ENCODE results near the gene TTC28. TPM values are rescaled to one million over a fixed set of nuclear protein-coding genes. Genes with fewer than 3 reads are reported as not detected.

TTC28 gene
- total RNA-seq, 4 donors from 2014 or later, result 49.8 to 99.7 (median 79.7) TPM

DNA sequence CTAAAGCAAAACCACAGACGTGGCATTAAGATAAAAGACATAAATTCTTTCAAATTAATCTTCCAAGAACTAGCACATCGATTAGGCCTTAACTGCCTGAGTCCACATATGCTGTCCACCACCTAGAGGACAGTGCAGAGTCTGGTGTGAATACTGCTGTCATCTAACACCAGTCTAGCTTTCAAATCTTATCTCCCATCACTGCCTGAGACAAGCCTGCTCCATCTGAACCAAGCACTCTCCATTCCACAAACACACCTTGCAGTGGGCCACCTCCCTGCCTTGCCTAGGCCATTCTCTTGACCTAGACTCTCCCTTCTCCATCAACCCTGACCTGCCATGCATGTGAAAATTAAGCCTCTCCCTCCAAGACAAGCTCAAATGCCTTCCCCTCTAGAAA is 631.1 kb downstream of the TTC28 start:
- WGBS, 2 donors, result 78 to 84% methylated on average over 2 of the region's 2 CpGs
- no peaks in the 10 kb centered on the region for H3K9me3 ChIP-seq
- H3K36me3 ChIP-seq, result no peaks in the 10 kb centered on the region
- TF ChIP-seq POLR2A (IDR thresholded peaks at IDR 0.05) (no peak), CTCF (IDR thresholded peaks at IDR 0.05) (no peak)
- intact Hi-C loops (cut with DNase I), result loop anchor here (10.0 kb wide), 1 partner anchor 996 kb away; no protein-coding TSS in a partner anchor
- peak overlapping the region in 1 of 3 donors; percentile 21 for H3K27ac ChIP-seq
- H3K4me1 ChIP-seq, result peaks cover 5 to 14% of the 10 kb centered on the region in 2 donors
- no peak for DNase-seq
- H3K27me3 ChIP-seq, result no peaks in the 10 kb centered on the region
- H3K4me3 ChIP-seq (replicated peaks in 1 of 3), result no peak overlapping the region

DNA sequence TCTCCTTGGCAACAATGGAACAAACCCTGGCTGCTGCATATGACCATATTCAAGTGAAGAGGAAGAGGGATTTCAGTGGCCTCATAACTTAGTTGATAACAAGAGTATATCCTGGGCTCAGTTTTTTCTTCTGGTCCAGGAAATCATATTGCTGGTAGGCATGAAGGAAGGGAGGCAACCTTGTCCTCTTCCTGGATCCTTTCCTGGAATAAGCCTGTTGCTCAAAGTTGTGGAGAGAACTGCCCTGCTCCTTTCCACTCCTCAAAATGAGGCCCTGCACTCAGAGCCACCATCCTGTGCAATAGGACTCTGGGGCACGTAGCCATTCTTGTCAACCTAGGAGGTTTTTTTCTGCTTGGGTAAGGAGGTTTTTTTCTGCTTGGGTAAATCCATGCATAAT is 631.9 kb downstream of the TTC28 start:
- Histone ChIP-seq H3K36me3 (no peaks in the 10 kb centered on the region), H3K27ac (peak overlapping the region in 1 of 3 donors; percentile 21), H3K27me3 (no peaks in the 10 kb centered on the region), H3K9me3 (no peaks in the 10 kb centered on the region), H3K4me3 (replicated peaks in 1 of 3) (no peak overlapping the region), H3K4me1 (peaks cover 5 to 14% of the 10 kb centered on the region in 2 donors)
- TF ChIP-seq CTCF (IDR thresholded peaks at IDR 0.05), result no peak
- TF ChIP-seq POLR2A (IDR thresholded peaks at IDR 0.05), result no peak
- WGBS, 2 donors, result 44 to 53% methylated on average over 1 of the region's 1 CpG
- no peak for DNase-seq
- intact Hi-C loops (cut with DNase I), result loop anchor here (10.0 kb wide), 1 partner anchor 997 kb away; no protein-coding TSS in a partner anchor

DNA sequence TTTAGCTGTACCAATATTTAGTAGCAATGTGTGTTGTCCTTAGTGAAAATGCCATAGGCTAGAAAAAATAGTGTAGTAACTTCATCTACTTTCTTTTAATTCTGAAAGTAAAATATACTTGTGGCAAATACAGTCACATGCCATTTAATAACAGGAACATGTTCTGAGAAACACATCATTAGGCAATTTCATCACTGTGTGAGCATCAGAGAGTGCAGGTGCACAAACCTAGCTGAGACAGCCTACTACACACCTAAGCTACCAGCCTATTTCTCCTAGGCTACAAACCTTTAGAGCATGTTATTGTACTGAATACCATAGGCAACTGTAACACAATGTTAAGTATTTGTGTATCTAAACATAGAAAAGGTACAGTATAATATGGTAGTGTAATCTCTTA is 633.5 kb downstream of the TTC28 start:
- no peaks in the 10 kb centered on the region for H3K9me3 ChIP-seq
- TF ChIP-seq POLR2A (IDR thresholded peaks at IDR 0.05) (no peak), CTCF (IDR thresholded peaks at IDR 0.05) (no peak)
- peaks cover 5 to 14% of the 10 kb centered on the region in 2 donors for H3K4me1 ChIP-seq
- H3K27me3 ChIP-seq, result no peaks in the 10 kb centered on the region
- H3K27ac ChIP-seq, result no peak overlapping the region
- H3K36me3 ChIP-seq, result no peaks in the 10 kb centered on the region
- no peak overlapping the region for H3K4me3 ChIP-seq (replicated peaks in 1 of 3)
- no peak for DNase-seq
- intact Hi-C loops (cut with DNase I), result loop anchor here (10.0 kb wide), 1 partner anchor 999 kb away; no protein-coding TSS in a partner anchor

GRCh38 chr22:28044546-28045173 is 635.0 kb downstream of the TTC28 start:
- 90 to 91% methylated on average over 7 of the region's 7 CpGs for whole genome bisulfite sequencing, 2 donors
- DNase-seq, result no peak

More at GRCh38 chr22:28044546-28045173, 635.0 kb downstream of the TTC28 start:
- H3K27me3 ChIP-seq, result no peaks in the 10 kb centered on the region
- H3K36me3 ChIP-seq, result no peaks in the 10 kb centered on the region
- H3K27ac ChIP-seq, result no peak overlapping the region
- peaks cover 5 to 14% of the 10 kb centered on the region in 2 donors for H3K4me1 ChIP-seq
- TF ChIP-seq CTCF (IDR thresholded peaks at IDR 0.05), result no peak
- TF ChIP-seq POLR2A (IDR thresholded peaks at IDR 0.05), result no peak
- no peak overlapping the region for H3K4me3 ChIP-seq (replicated peaks in 1 of 3)
- no peaks in the 10 kb centered on the region for H3K9me3 ChIP-seq
- intact Hi-C loops (cut with DNase I), result loop anchor here (10.0 kb wide), 1 partner anchor 1000 kb away; no protein-coding TSS in a partner anchor

Data from thyroid gland (tissue), 4 donors.